ENCODE data around the gene IL12B.

IL12B gene

DNA sequence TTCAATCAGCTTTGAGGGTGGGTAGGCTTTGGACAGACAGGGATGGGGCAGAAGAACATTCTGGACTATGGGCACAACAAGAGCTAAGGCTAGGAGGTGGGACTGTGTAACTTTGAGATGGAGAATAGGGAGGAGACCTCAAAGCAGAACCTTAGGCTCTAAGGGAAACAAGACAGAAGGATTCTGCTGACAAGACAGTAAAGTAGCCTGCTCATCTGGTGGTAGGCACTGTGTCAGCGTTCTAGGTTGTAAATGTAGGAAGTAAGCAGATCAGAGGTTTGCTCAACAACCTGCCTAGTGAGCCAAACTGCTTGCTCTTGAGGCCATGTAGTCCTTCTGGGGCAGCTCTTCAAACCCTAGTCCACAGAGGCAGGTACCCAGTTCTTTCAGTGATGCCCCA, 15.0 kb upstream of the IL12B start:
- Histone ChIP-seq H3K4me2 (ENCODE audit: low read length) (no peak overlapping the region), H3K36me3 (ENCODE audit: control insufficient read depth, low read length) (no peaks in the 10 kb centered on the region), H3K4me1 (ENCODE audit: control insufficient read depth, low read length) (peaks cover 10% of the 10 kb centered on the region), H3F3A (ENCODE audit: control insufficient read depth, insufficient read depth) (no peaks in the 10 kb centered on the region), H3K4me3 (ENCODE audit: low read length) (no peak overlapping the region), H3K27me3 (ENCODE audit: control insufficient read depth, low read length) (peaks cover 11% of the 10 kb centered on the region), H4K20me1 (ENCODE audit: control insufficient read depth, insufficient read depth, low read depth, low read length) (no peaks in the 10 kb centered on the region), H3K9me2 (replicated peaks; ENCODE audit: control insufficient read depth, low read length) (no peaks in the 10 kb centered on the region; the same call in 1 of the 2 replicates), H3K79me2 (ENCODE audit: control insufficient read depth, low read length) (no peaks in the 10 kb centered on the region), H3K27ac (ENCODE audit: low read depth, low read length) (no peak overlapping the region), H3K9me3 (ENCODE audit: control insufficient read depth, insufficient read depth, low read length) (peaks cover 10% of the 10 kb centered on the region; the same call in 1 of the 2 replicates)
- TF ChIP-seq EZH2phosphoT487 (IDR thresholded peaks at IDR 0.05; ENCODE audit: borderline replicate concordance, low read length) = no peak
- TF ChIP-seq, protein P1, sequence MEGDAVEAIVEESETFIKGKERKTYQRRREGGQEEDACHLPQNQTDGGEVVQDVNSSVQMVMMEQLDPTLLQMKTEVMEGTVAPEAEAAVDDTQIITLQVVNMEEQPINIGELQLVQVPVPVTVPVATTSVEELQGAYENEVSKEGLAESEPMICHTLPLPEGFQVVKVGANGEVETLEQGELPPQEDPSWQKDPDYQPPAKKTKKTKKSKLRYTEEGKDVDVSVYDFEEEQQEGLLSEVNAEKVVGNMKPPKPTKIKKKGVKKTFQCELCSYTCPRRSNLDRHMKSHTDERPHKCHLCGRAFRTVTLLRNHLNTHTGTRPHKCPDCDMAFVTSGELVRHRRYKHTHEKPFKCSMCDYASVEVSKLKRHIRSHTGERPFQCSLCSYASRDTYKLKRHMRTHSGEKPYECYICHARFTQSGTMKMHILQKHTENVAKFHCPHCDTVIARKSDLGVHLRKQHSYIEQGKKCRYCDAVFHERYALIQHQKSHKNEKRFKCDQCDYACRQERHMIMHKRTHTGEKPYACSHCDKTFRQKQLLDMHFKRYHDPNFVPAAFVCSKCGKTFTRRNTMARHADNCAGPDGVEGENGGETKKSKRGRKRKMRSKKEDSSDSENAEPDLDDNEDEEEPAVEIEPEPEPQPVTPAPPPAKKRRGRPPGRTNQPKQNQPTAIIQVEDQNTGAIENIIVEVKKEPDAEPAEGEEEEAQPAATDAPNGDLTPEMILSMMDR (IDR thresholded peaks at IDR 0.05; ENCODE audit: low read depth, low read length, poor library complexity, severe bottlenecking) = no peak

DNA sequence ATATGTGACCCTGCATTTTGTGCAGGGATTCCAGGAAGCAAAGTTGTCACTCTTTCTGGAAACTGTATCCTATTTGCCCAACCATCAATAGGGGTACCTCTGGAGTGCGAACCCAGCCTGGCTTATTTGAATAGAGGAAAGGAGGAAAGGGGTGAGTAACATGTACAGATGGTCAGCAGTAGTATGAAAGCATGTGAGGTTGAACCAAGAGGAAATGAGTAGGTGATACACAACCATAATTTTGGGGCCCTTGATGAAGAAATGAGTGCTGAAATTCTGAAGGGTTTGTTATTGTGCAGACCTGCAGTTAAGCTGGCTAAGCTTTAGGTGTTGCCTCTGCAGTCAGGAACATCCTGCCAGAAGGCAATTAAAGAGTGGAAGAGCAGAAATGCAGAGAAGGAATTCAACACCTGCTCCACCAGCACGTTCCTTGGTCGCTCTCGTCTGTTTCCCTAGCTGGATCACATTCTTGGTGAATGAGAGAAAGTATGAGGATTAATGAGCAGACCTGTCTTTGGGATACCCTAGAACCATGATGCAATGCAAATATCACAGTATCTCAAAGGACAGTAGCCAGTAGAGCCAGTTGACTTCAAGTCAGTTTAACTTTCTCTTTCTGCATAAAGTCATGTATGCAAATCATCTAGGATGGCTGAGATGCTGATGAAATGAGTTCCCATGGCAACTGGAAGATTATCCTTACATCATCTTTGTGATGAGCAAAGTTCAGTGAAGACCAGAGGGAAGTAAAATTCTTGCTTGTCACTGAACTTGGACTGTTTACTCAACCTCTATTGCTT, 13.2 kb upstream of the IL12B start:
- H3K9me2 ChIP-seq (replicated peaks; ENCODE audit: control insufficient read depth, low read length) = no peaks in the 10 kb centered on the region; the same call in 1 of the 2 replicates
- no peaks in the 10 kb centered on the region for H3K4me1 ChIP-seq (ENCODE audit: control insufficient read depth, low read length)
- peaks cover 11% of the 10 kb centered on the region for H3K27me3 ChIP-seq (ENCODE audit: control insufficient read depth, low read length)
- H3K27ac ChIP-seq (ENCODE audit: low read depth, low read length) = no peak overlapping the region
- no peak for TF ChIP-seq EZH2phosphoT487 (IDR thresholded peaks at IDR 0.05; ENCODE audit: borderline replicate concordance, low read length)
- TF ChIP-seq, protein P1 (IDR thresholded peaks at IDR 0.05; ENCODE audit: low read depth, low read length, poor library complexity, severe bottlenecking) = no peak
- H3F3A ChIP-seq (ENCODE audit: control insufficient read depth, insufficient read depth) = no peaks in the 10 kb centered on the region
- H3K4me3 ChIP-seq (ENCODE audit: low read length) = no peak overlapping the region
- peaks cover 10% of the 10 kb centered on the region; the same call in 1 of the 2 replicates for H3K9me3 ChIP-seq (ENCODE audit: control insufficient read depth, insufficient read depth, low read length)
- no peaks in the 10 kb centered on the region for H3K36me3 ChIP-seq (ENCODE audit: control insufficient read depth, low read length)
- H4K20me1 ChIP-seq (ENCODE audit: control insufficient read depth, insufficient read depth, low read depth, low read length) = no peaks in the 10 kb centered on the region
- H3K4me2 ChIP-seq (ENCODE audit: low read length) = no peak overlapping the region
- no peaks in the 10 kb centered on the region for H3K79me2 ChIP-seq (ENCODE audit: control insufficient read depth, low read length)

DNA sequence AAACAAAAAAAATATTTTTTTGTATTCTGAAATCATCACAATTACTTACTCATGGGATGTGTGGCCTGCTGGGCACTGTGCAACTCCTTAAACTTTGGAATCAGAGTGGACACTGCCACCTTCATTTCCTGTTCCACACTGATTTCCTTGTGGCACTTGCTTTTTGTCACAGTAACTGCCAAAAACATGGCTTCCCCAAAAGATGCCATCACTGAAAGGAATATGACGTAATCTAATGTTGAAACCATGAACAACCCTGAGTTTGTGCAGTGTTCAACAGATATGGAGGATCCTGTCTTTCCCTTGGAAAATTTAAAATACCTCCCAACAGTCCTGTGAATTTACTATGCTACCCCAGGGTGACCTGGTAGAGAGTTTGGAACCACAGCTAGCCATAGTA, 12.6 kb upstream of the IL12B start:
- Histone ChIP-seq H4K20me1 (ENCODE audit: control insufficient read depth, insufficient read depth, low read depth, low read length) (no peaks in the 10 kb centered on the region), H3K36me3 (ENCODE audit: control insufficient read depth, low read length) (no peaks in the 10 kb centered on the region), H3K9me3 (ENCODE audit: control insufficient read depth, insufficient read depth, low read length) (peaks cover 10% of the 10 kb centered on the region; the same call in 1 of the 2 replicates), H3K4me2 (ENCODE audit: low read length) (no peak overlapping the region), H3K79me2 (ENCODE audit: control insufficient read depth, low read length) (no peaks in the 10 kb centered on the region), H3K27me3 (ENCODE audit: control insufficient read depth, low read length) (peaks cover 11% of the 10 kb centered on the region), H3K4me1 (ENCODE audit: control insufficient read depth, low read length) (peaks cover under 1% of the 10 kb centered on the region; the same call in 1 of the 2 replicates), H3K4me3 (ENCODE audit: low read length) (no peak overlapping the region), H3K27ac (ENCODE audit: low read depth, low read length) (no peak overlapping the region), H3K9me2 (replicated peaks; ENCODE audit: control insufficient read depth, low read length) (no peaks in the 10 kb centered on the region; the same call in 1 of the 2 replicates), H3F3A (ENCODE audit: control insufficient read depth, insufficient read depth) (no peaks in the 10 kb centered on the region)
- TF ChIP-seq, protein P1 (IDR thresholded peaks at IDR 0.05; ENCODE audit: low read depth, low read length, poor library complexity, severe bottlenecking) = no peak
- TF ChIP-seq EZH2phosphoT487 (IDR thresholded peaks at IDR 0.05; ENCODE audit: borderline replicate concordance, low read length) = no peak

All from DOHH2 (cell line).